Neural cell (in vitro differentiated cells): ENCODE results near the gene CERS2. TPM values are rescaled to one million over a fixed set of nuclear protein-coding genes. Genes with fewer than 3 reads are reported as not detected.

ENCODE experiments used
- polyA plus RNA-seq: library from polyadenylated mRNA; depleted of rRNA; stranded (reverse); fragments of >200 nt; gene quantifications from 2 replicates; pipeline ENCODE4 v1.2.3, GENCODE V29; 2014
- small RNA-seq, 3 experiments: library from RNA; depleted of rRNA; stranded (forward); fragments of <200 nt; gene quantifications; one replicate each; pipeline ENCODE3, GENCODE V24; 2012

CERS2 gene
- polyA plus RNA-seq, 1 donor from 2014 or later = 39.1 TPM

Small RNAs within 50 kb of the gene (small RNA-seq; reads per million reads assigned to genes)
- gene RNU6-884P = 0.03 to 12.2 (median 1.5) reads per million in 3 experiments

Other genes with a start within 250 kb of the CERS2 start
- gene CTSS, start 209.1 kb downstream of the CERS2 start, polyA plus RNA-seq = 0.30 and 3.2 TPM in 2 replicates
- gene CTSK, start 166.6 kb downstream of the CERS2 start, polyA plus RNA-seq = 8.0 and 9.3 TPM in 2 replicates
- gene ARNT, start 98.2 kb downstream of the CERS2 start, polyA plus RNA-seq = 17.8 and 17.9 TPM in 2 replicates
- gene CTXND2, start 87.7 kb downstream of the CERS2 start, polyA plus RNA-seq = not detected in 2 replicates
- gene SETDB1, start 48.5 kb downstream of the CERS2 start, polyA plus RNA-seq = 39.1 and 51.1 TPM in 2 replicates
- gene ANXA9, start 7.5 kb upstream of the CERS2 start, polyA plus RNA-seq = not detected in 2 replicates
- 16.1 and 25.2 TPM in 2 replicates for gene MINDY1, start 32.1 kb upstream of the CERS2 start, polyA plus RNA-seq
- 25.7 and 32.2 TPM in 2 replicates for gene PRUNE1, start 33.6 kb upstream of the CERS2 start, polyA plus RNA-seq
- 0.16 and 0.33 TPM in 2 replicates for gene BNIPL, start 61.8 kb upstream of the CERS2 start, polyA plus RNA-seq
- gene C1orf56, start 72.9 kb upstream of the CERS2 start, polyA plus RNA-seq = 0.87 and 1.2 TPM in 2 replicates
- gene CDC42SE1, start 84.8 kb upstream of the CERS2 start, polyA plus RNA-seq = 102 and 107 TPM in 2 replicates
- gene MLLT11, start 85.6 kb upstream of the CERS2 start, polyA plus RNA-seq = 131 and 142 TPM in 2 replicates
- 3.0 and 4.1 TPM in 2 replicates for gene GABPB2, start 95.9 kb upstream of the CERS2 start, polyA plus RNA-seq
- gene SEMA6C, start 171.8 kb upstream of the CERS2 start, polyA plus RNA-seq = 32.5 and 39.3 TPM in 2 replicates
- not detected in 2 replicates for gene TNFAIP8L2, start 181.8 kb upstream of the CERS2 start, polyA plus RNA-seq
- gene LYSMD1, start 191.1 kb upstream of the CERS2 start, polyA plus RNA-seq = 13.3 and 16.0 TPM in 2 replicates
- gene SCNM1, start 191.3 kb upstream of the CERS2 start, polyA plus RNA-seq = 91.1 and 106 TPM in 2 replicates
- gene TMOD4, start 201.1 kb upstream of the CERS2 start, polyA plus RNA-seq = not detected in 2 replicates
- 232 and 275 TPM in 2 replicates for gene VPS72, start 215.4 kb upstream of the CERS2 start, polyA plus RNA-seq
- gene PIP5K1A, start 223.7 kb upstream of the CERS2 start, polyA plus RNA-seq = 66.0 and 66.4 TPM in 2 replicates